ENCODE data around the gene TMEM37.
"Not testable (repeated sequence)": the region's sequence is repeated elsewhere in the genome, so short reads cannot be mapped to it uniquely, and the experiment has no call there.

Gene TMEM37
- 0 to 0.18 reads per million in 2 experiments for total RNA-seq

- no peak for DNase-seq (ENCODE audit: low read depth)
Measured at GRCh38 chr2:119431155-119431975, at the start of gene TMEM37. TSS of gene TMEM37 (plus strand) at chr2:119431854. CDS start at chr2:119431904, 50 bp downstream.

GRCh38 chr2:119383410-119384140 is 48.1 kb upstream of the TMEM37 start:
- DNase-seq (ENCODE audit: low read depth), result no peak

- DNase-seq (ENCODE audit: low read depth), result no peak
Measured at GRCh38 chr2:119384971-119385370, 46.7 kb upstream of the TMEM37 start.

GRCh38 chr2:119385466-119385865 is 46.2 kb upstream of the TMEM37 start:
- no peak for DNase-seq (ENCODE audit: low read depth)

- DNase-seq (ENCODE audit: low read depth), result no peak
Measured at GRCh38 chr2:119387381-119388129, 44.1 kb upstream of the TMEM37 start.

GRCh38 chr2:119389615-119390306 is 41.9 kb upstream of the TMEM37 start:
- DNase-seq (ENCODE audit: low read depth), result no peak

- no peak for DNase-seq (ENCODE audit: low read depth)
Measured at GRCh38 chr2:119393971-119394748, 37.5 kb upstream of the TMEM37 start.

- DNase-seq (ENCODE audit: low read depth), result no peak
Measured at GRCh38 chr2:119397196-119397595, 34.5 kb upstream of the TMEM37 start.

GRCh38 chr2:119402106-119402505 is 29.5 kb upstream of the TMEM37 start:
- no peak for DNase-seq (ENCODE audit: low read depth)

GRCh38 chr2:119402645-119403560 is 28.8 kb upstream of the TMEM37 start:
- DNase-seq (ENCODE audit: low read depth), result no peak

- not testable (repeated sequence) for DNase-seq (ENCODE audit: low read depth)
Measured at GRCh38 chr2:119403618-119404017, 28.0 kb upstream of the TMEM37 start.

- no peak for DNase-seq (ENCODE audit: low read depth)
Measured at GRCh38 chr2:119405151-119405550, 26.5 kb upstream of the TMEM37 start.

- no peak for DNase-seq (ENCODE audit: low read depth)
Measured at GRCh38 chr2:119407430-119408220, 24.0 kb upstream of the TMEM37 start.

GRCh38 chr2:119408221-119408619 is 23.4 kb upstream of the TMEM37 start:
- no peak for DNase-seq (ENCODE audit: low read depth)

GRCh38 chr2:119409506-119409905 is 22.1 kb upstream of the TMEM37 start:
- no peak for DNase-seq (ENCODE audit: low read depth)

GRCh38 chr2:119414894-119415293 is 16.8 kb upstream of the TMEM37 start:
- DNase-seq (ENCODE audit: low read depth), result no peak

GRCh38 chr2:119415630-119416029 is 16.0 kb upstream of the TMEM37 start:
- no peak for DNase-seq (ENCODE audit: low read depth)

GRCh38 chr2:119416299-119416923 is 15.2 kb upstream of the TMEM37 start:
- DNase-seq (ENCODE audit: low read depth), result no peak

- DNase-seq (ENCODE audit: low read depth), result no peak
Measured at GRCh38 chr2:119417908-119418307, 13.7 kb upstream of the TMEM37 start.

Data from T follicular helper cell (primary cell).